OCI-LY1 (cell line): ENCODE results near the gene ANK3.

Source experiments
- EZH2 ChIP-seq: fragments of 200-600 bp; sonication (generic), shearing (Covaris generic); IDR thresholded peaks from 2 replicates; pipeline ENCODE4 v1.8.0; 2017; ENCODE audit warnings: borderline replicate concordance, mixed run types, mild to moderate bottlenecking, antibody characterized with exemption, low read length, moderate library complexity, mixed read lengths
- TF ChIP-seq, protein P1 (sequence below): fragments of 200-600 bp; sonication (generic), shearing (Covaris generic); IDR thresholded peaks from 2 replicates; pipeline ENCODE4 v1.5.1; 2017; ENCODE audit warnings: mild to moderate bottlenecking, antibody characterized with exemption, low read length, moderate library complexity, mixed read lengths

DNA sequence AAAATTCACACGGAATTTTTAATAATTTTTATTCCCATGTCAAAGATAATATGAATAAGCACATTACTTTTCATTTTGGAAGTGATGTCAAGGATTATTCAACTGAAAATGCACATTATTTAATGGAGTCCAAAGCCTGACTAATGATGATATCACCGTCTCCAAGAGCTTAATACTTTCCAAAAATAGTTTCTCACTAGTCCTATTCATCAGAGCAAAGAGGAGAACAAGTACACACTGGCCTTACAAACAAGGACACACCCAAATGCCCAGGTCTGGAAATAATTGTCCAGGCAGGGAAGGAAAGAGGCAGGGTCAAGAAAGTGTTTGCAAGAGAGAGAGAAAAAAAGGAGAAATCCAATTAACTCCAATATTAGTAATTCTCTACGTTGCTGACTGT, 266.5 kb downstream of the ANK3 start:
- TF ChIP-seq, protein P1, sequence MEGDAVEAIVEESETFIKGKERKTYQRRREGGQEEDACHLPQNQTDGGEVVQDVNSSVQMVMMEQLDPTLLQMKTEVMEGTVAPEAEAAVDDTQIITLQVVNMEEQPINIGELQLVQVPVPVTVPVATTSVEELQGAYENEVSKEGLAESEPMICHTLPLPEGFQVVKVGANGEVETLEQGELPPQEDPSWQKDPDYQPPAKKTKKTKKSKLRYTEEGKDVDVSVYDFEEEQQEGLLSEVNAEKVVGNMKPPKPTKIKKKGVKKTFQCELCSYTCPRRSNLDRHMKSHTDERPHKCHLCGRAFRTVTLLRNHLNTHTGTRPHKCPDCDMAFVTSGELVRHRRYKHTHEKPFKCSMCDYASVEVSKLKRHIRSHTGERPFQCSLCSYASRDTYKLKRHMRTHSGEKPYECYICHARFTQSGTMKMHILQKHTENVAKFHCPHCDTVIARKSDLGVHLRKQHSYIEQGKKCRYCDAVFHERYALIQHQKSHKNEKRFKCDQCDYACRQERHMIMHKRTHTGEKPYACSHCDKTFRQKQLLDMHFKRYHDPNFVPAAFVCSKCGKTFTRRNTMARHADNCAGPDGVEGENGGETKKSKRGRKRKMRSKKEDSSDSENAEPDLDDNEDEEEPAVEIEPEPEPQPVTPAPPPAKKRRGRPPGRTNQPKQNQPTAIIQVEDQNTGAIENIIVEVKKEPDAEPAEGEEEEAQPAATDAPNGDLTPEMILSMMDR, result no peak
- TF ChIP-seq EZH2, result no peak
